Stomach (tissue), 4 donors: ENCODE data around the gene ATXN10.

Source experiments
- CTCF ChIP-seq, 7 experiments: fragments of 450-650 bp in 4 of 7; fragments of 200-600 bp in 3 of 7; sonication (generic) in 3 of 7; IDR thresholded peaks; one replicate each; pipeline ENCODE4 v1.5.1; 2016 to 2019; ENCODE audit warnings: antibody characterized with exemption in 7 of 7, control low read depth in 2 of 7, mild to moderate bottlenecking in 1 of 7
- EP300 ChIP-seq: sonication (generic); formaldehyde crosslinking; IDR thresholded peaks from one replicate; pipeline ENCODE4 v1.6.1; 2017; ENCODE audit warnings: antibody characterized with exemption
- POLR2A ChIP-seq, 4 donors: fragments of 450-650 bp; IDR thresholded peaks; one replicate each; pipeline ENCODE4 v1.6.1; 2016; ENCODE audit warnings: antibody characterized with exemption in 4 of 4, control low read depth in 2 of 4, mild to moderate bottlenecking in 1 of 4, moderate library complexity in 1 of 4

GRCh38 chr22:45878051-45878781 lies 206.6 kb downstream of the ATXN10 start:
- TF ChIP-seq CTCF (IDR thresholded peaks at IDR 0.05) (no peak), EP300 (no peak), POLR2A (IDR thresholded peaks at IDR 0.05) (no peak)
